Measurements from ENCODE around the gene GTF2I. TPM values are rescaled to one million over a fixed set of nuclear protein-coding genes. Genes with fewer than 3 reads are reported as not detected.

Gene GTF2I
- total and polyA plus RNA-seq, 2 donors (not counting 3 experiments of a cell fraction or from before 2014, with no cell fraction given): 47.6 to 242 TPM

DNA sequence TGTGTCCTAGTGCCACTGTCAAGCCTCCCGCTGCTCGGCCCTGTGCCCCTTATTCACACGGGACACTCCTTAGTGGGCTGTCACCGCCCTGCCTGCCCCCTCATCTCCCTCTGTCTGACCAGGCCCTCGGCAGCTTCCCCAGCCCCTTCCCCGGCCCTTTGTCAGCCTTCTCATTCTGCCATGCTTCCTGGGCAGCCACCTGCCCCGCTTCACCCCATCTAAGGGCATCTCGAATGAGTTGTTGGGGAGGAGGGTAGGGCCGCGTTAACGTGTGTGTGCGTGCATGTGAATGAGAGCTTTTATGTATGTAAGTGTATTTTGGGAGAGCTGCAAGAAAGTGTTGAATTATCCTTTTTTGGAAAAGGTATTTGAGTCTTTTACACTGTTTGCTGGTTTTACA is 49.7 kb downstream of the GTF2I start:
- FAIRE-seq (no peak), DNase-seq (ENCODE audit: low read depth, low spot score) (no peak)
- Histone ChIP-seq H3K9me3 (replicated peaks; ENCODE audit: control insufficient read depth, insufficient read depth, low read length) (no peaks in the 10 kb centered on the region), H3K9me1 (replicated peaks; ENCODE audit: control insufficient read depth, extremely low read depth, insufficient read depth, low read length) (no peaks in the 10 kb centered on the region), H3K4me2 (ENCODE audit: insufficient read depth, low read length) (no peak overlapping the region), H3K27me3 (ENCODE audit: control insufficient read depth in 2 of 2, insufficient read depth in 2 of 2, low read length in 2 of 2) (no peaks in the 10 kb centered on the region), H3K36me3 (ENCODE audit: control insufficient read depth in 2 of 2, extremely low read depth in 1 of 2, insufficient read depth in 2 of 2, low read length in 2 of 2) (peaks cover 20 to 23% of the 10 kb centered on the region in 2 experiments), H3K4me1 (ENCODE audit: control insufficient read depth, extremely low read depth, insufficient read depth, low read length) (no peaks in the 10 kb centered on the region), H3K4me3 (replicated peaks in 1 of 3; ENCODE audit: insufficient read depth in 1 of 3, low read depth in 1 of 3, low read length in 3 of 3) (no peak overlapping the region), H4K20me1 (replicated peaks; ENCODE audit: control insufficient read depth, extremely low read depth, insufficient read depth, low read length) (no peaks in the 10 kb centered on the region), H2AFZ (ENCODE audit: low read depth, low read length) (no peak overlapping the region), H3K79me2 (ENCODE audit: control insufficient read depth, insufficient read depth, low read length) (no peaks in the 10 kb centered on the region), H3K9ac (replicated peaks; ENCODE audit: extremely low read depth, insufficient read depth, low read length) (no peak overlapping the region), H3K27ac (ENCODE audit: insufficient read depth, low read depth, low read length) (no peak overlapping the region)
- intact Hi-C loops (cut with micrococcal nuclease) (no loop called here), dilution Hi-C loops (cut with MboI; ENCODE audit: extremely low pct_ligation_motif_present, low sequenced_read_pairs) (no loop called here)
- ChIA-PET POLR2A (no interaction called here), CTCF (no interaction called here)
- TF ChIP-seq EZH2 (IDR thresholded peaks at IDR 0.05; ENCODE audit: borderline replicate concordance, low read depth, low read length, severe bottlenecking) (no peak), FOS (IDR thresholded peaks at IDR 0.05; ENCODE audit: borderline replicate concordance, insufficient read depth, low read length) (no peak)
- TF ChIP-seq, protein P1, sequence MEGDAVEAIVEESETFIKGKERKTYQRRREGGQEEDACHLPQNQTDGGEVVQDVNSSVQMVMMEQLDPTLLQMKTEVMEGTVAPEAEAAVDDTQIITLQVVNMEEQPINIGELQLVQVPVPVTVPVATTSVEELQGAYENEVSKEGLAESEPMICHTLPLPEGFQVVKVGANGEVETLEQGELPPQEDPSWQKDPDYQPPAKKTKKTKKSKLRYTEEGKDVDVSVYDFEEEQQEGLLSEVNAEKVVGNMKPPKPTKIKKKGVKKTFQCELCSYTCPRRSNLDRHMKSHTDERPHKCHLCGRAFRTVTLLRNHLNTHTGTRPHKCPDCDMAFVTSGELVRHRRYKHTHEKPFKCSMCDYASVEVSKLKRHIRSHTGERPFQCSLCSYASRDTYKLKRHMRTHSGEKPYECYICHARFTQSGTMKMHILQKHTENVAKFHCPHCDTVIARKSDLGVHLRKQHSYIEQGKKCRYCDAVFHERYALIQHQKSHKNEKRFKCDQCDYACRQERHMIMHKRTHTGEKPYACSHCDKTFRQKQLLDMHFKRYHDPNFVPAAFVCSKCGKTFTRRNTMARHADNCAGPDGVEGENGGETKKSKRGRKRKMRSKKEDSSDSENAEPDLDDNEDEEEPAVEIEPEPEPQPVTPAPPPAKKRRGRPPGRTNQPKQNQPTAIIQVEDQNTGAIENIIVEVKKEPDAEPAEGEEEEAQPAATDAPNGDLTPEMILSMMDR (IDR thresholded peaks at IDR 0.05; ENCODE audit: extremely low read depth in 1 of 2, insufficient read depth in 1 of 2, low read depth in 1 of 2, low read length in 2 of 2): no peak
- TF ChIP-seq, protein P2, sequence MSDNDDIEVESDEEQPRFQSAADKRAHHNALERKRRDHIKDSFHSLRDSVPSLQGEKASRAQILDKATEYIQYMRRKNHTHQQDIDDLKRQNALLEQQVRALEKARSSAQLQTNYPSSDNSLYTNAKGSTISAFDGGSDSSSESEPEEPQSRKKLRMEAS (IDR thresholded peaks at IDR 0.05; ENCODE audit: insufficient read depth, insufficient read length): no peak
- no TSS peak for BruUV-seq (replicated peaks)

All from endothelial cell of umbilical vein (primary cell).